Stimulated activated CD8-positive, alpha-beta memory T cell treated with anti-CD3 and anti-CD28 coated beads, Interleukin-12 subunit alpha, Interleukin-12 subunit beta, amount 100 ng/mL, for 24 hours (primary cell): ENCODE results near the gene AFP.

ENCODE experiments used
- DNase-seq: peaks from one replicate; pipeline ENCODE4 v3.0.0-alpha.2; 2020; ENCODE audit errors: extremely low read depth

AFP gene

DNA sequence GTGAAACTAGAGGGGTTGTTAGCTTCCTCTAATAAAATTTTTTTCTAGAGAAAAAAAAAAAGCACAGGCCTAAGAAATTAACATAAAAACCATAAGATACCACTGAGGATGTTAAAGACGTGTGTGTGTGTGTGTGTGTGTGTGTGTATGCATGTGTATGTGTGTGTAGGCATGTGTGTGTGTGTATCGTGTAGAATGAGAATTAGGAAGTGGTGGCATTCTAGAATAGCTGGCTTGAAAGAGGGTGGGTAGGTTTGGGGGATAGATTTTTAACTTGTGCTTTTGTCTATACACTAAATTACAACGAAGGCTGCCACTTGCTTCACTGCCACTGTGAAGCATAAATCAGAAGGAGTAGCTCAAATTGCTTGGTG, 23.0 kb downstream of the AFP start:
- no peak for DNase-seq

DNA sequence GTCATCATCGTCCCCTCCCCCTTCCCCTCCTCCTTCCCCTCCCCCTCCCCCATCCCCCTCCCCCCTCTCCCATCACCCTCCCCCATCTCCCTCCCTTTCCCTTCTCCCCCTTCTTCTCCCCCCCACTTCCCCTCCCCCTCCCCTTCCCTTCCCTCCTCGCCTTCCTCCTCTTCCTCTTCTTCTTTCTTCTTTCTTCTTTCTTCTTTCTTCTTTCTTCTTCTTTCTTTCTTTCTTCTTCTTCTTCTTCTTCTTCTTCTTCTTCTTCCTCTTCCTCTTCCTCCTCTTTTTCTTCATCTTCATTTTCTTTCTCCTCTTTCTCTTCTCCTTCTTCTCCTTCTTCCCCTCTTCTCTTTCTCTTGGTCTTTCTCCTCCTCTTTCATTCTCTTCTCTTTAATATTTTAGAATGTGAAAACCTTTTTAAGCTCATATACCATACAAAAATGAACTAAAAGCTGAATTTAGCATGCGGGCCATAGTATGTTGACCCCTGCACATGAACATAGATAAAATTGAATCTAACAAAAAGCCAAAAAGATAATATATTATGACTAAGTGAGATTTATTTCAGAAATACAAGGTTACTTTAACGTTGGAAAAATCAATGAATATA, 25.0 kb downstream of the AFP start:
- no peak for DNase-seq

DNA sequence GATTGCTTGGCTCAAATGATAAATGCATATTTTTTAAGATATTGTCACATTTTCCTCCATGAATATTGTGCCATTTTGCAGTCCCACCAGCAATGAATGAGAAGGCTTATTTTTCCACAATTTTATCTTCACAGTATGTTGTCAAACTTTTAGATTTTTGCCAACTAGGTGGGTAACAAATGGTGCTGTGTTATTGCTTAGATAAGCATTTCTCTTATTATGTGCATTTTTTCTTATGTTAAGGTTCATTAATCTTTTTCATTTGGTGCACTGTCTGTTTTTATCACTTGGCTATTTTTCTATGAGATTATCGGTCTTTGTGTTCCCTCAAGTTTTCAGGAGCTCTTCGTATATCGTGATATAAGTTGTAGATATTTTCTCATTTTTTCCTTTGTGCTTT, 32.1 kb downstream of the AFP start:
- no peak for DNase-seq

DNA sequence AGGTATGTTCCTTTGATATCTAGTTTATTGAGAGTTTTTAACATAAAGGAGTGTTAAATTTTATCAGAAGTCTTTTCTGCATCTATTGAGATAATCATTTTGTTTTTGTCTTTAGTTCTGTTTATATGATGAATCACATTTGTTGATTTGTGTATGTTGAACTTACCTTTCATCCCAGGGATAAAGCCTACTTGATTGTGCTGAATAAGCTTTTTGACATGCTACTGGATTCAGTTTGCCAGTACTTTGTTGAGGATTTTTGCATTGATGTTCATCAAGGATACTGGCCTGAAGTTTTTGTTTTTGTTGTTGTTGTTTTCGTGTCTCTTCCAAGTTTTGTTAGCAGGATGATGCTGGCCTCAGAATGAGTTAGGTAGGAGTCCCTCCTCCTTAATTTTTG, 34.7 kb downstream of the AFP start:
- no peak for DNase-seq

DNA sequence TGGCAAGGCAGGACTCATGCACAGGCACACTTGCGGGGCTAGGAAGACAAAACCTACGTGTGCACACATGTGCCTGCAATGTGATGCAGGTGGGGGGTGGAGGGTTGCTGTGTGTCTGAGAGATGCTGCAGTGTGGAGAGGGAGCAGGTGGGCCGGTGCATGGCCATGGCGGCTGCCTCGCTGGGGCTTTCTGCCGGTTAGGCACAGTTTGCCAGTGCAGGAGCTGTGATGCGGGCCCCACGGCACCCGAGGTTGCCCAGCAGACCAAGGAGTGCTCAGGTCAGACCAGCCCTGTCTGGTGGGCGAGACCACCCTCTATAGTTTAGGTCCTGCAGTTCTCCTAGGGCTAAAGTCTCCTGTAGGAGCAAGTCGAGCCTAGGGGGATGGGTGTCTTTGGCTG, 41.2 kb downstream of the AFP start:
- no peak for DNase-seq

DNA sequence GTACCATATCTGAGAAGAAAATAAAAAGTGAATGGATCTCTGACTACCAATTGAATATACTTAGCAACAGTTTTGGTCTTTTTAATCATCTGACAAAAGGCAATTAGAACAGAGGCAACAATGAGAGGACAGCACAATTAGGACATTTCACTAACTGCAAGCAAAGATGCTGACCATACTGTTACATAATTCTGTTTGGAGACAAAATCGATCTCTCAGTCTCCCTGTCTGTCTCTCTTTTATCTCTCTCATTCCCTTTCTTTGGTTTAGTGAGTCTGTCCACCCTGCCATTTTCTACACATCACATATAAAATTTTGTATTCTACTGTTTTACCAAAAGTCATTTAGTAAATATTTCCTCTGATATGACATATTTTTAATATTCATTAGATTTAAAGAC, 43.3 kb downstream of the AFP start:
- no peak for DNase-seq

DNA sequence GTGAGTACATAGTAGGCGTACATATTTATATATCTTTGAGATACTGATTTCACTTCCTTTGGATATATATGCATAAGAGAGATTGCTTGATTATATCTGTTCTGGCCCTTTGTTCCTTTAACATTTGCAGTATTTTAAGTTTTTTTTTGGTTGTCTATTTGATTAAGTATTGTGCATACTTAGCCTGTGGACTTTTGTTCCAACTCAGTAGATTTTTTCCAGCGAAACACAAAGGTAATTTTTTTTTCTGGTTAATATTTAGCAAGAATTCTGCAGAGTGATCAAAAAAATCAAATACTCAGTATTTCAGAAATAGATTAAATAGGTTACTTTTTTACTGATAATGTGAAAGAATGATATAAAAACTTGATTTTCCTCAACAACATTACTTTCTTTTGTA, 45.3 kb downstream of the AFP start, which contains the start of gene AFM:
TSS of gene AFM (plus strand) at position 388 of the 400 bp plus-strand sequence. CDS start 31 bp downstream, outside the sequence.
- DNase-seq, result no peak

DNA sequence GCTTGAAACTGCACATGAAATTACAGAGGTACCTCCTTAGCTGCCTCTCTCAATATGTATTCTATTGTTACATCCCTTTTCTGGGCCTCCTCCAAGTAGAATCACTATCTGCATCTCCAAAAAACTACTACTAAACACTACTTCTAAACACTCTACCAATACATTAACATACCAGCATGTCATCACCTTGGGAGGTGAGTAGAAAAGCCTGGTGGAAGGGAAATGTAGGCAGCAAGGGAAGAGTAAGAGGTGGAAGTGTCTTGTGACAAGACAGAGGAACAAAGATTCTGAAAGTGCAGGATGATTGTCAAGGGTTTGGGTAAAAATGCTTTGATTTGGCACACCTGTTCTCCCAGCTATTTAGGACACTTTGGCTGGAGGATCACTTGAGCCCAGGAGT, 49.1 kb downstream of the AFP start:
- DNase-seq, result no peak

DNA sequence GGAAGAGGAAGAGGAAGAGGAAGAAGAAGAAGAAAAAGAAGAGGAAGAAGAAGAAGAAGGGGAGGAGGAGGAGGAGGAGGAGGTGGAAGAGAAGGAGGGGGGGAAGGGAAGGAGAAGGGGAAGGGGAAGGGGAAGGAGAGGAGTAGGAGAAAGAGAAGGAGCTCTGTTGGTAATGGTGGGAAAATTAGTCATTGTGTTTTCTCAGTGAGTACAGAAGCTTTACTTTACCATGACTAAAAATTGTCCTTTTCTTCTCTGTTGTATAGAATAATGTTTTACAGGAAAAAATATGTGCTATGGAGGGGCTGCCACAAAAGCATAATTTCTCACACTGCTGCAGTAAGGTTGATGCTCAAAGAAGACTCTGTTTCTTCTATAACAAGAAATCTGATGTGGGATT, 49.6 kb downstream of the AFP start:
- DNase-seq, result no peak

DNA sequence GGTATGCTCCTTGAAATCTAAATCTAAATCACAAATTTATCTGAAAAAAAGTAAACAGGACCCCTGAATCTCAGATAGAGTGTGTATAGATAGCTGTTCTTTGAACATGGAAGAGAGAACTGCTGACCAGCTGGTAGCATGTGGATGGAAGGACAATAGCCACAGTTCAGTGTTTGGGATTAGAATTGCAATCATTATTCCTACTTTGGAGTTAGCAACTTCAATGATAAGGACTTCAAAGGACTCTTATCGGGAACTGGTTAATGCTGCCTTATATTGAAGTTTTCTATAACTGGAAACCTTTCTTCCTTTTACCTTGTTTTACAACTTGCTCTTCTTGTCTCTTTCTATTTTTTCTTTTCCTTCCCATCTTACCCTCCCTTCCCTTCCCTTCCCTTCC, 50.5 kb downstream of the AFP start:
- DNase-seq, result no peak

DNA sequence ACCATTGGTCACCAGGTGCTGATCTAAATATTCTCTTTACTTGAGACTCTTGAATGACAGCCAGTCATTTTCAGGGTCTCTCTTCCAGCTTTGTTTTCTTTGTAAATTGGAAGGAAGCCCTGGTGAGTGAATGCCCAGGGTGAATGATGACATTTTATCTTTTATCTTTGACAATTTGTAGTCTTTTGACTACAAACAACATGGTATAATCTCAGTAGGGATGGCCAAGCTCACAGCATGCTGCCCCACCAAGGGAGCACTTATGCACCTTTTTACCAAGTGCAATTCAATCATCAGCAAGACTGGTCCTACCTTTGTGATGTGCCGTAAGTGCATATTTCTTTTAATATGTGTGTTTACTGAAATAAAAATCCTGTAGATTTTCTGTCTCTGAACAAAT, 51.2 kb downstream of the AFP start:
- no peak for DNase-seq

DNA sequence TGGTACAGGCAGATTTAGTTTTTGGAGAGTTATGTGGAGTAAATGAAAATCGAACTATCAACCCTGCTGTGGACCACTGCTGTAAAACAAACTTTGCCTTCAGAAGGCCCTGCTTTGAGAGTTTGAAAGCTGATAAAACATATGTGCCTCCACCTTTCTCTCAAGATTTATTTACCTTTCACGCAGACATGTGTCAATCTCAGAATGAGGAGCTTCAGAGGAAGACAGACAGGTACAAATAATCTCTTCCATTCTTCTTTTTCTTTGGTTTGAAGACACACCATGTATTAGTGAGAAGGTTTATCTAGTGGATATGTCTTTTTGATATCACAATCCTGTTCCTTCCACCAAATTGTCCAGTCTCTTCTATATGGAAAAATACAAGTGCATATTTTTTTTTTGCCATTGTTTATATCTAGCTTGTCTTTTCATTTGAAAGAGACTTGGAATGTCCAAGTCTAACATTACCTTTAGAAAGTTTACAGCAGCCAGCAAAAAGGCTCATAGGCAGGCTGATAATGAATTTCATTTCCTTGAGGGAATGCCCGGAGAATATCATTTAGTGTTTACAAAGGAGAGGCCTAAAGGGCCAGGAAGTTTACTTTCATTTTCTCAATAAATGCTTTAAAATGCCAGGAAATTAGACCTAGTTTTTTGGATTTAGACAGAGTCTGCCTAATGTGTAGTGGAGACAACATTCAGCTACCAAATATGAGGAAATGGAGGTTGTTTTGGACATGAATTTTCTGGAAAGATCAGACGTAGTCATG, 64.2 kb downstream of the AFP start:
- no peak for DNase-seq

DNA sequence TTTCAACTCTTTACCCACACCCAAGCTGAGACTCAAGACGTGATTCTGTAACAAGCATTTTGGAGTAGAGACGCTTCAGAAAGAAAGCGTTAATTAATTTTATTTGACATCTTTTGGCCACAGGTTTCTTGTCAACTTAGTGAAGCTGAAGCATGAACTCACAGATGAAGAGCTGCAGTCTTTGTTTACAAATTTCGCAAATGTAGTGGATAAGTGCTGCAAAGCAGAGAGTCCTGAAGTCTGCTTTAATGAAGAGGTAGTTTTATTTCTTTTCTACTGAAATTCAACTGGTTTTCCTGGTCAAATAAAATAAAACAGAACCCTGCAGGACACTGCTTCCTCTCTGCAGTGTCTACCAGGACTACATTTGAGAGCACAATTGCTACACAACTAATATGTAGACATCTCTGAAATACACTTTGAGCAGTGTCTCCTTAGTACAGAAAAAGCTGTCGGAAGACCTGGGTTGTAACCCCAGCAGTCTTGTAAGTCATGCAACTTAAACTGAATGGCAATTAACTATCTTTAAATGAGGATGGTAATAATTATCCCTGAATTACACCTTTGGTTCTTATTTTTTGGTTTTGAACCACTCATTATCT, 65.7 kb downstream of the AFP start:
- DNase-seq, result no peak

DNA sequence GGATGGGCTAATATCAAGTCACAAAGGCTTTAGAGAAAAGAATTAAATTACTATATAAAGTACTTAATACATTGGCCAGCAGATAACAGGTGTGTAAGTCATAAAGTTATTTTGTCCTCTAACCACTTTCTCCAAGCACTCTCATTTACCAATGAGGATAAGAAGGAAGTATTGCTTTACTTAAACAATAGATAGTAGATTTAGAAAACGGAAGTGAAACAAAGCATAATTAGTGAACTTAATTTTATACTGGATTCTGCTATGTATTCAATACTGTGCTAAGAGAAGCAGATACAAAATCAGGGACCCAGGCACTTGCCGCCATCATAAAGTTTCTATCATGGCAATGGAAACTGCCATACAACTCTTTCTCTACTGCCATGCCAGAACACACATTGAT, 69.5 kb downstream of the AFP start:
- DNase-seq, result no peak
